HTERT RPE-1 (cell line): ENCODE results near the gene TAF4.

Source experiments
- in situ Hi-C: fragments of 300-500 bp; cut with MboI; formaldehyde crosslinking; loops from 4 replicates; pipeline ENCODE4 v1.14.3; 2020; ENCODE audit warnings: low sequenced_read_pairs

The TAF4 gene

DNA sequence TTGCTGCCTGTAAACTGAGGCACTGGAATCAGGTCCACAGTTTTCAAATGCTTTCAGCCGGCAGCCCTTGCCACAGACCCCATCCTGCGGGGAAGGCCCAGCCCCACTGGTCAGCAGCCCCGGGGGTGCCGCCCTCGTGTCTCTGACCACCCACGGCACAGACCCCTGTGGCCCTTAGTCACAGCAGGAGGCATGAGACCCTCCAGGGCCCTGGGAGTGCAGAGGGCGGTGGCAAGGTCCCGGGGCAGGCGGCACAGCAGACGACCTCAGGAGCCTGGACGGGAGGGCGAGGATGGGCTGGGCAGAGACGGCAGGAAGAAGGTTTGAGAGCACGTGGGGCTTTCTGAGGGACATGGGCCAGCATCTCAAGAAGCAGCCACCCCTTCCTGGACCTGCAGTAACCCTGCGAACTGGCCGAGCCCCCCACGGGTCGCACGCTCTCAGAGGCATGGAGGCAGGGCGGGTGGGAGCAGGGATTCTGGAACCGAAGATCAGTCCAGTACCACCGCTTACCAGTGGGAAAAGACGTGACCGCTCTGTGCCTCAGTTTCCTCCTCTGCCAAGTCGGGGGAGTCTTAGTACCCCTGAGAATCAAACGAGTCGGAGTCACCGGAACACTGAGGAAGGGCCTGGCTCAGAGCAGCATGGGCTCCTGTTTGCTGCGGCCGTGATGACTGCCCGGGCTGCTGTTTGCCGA lies 140.7 kb downstream of the TAF4 start:
- in situ Hi-C loops, result no loop called here
